Astrocyte of the hippocampus (primary cell): ENCODE data around the gene TCF7L1.
"Not testable (repeated sequence)": the region's sequence is repeated elsewhere in the genome, so short reads cannot be mapped to it uniquely, and the experiment has no call there.

Source experiments
- DNase-seq: peaks from one replicate; pipeline ENCODE4 v3.0.0; 2011; ENCODE audit warnings: low read depth, low spot score

The TCF7L1 gene

GRCh38 chr2:85277416-85278158 lies 144.4 kb downstream of the TCF7L1 start:
- DNase-seq: peak; percentile 37

DNA sequence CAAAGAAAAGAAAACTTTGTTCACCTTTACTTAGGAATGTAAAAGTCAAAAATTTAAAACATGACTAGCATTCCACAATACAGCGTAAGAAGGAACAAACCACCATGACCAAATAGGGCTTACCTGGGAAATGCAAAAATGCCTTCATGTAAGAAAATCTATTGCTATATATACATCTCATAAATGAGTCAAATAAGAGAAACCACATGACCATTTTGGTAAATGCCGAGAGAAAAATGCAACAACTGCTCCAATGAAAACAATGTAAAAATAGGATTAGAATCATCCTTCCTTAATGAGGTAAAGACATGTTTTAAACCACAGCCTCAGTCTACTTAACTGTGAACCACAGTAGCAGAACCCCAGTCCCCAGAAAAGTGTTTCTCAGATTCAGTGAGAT lies 145.2 kb downstream of the TCF7L1 start:
- DNase-seq: peak; percentile 49

- DNase-seq: no peak
Observed at GRCh38 chr2:85281553-85281952, 148.4 kb downstream of the TCF7L1 start.

- no peak for DNase-seq
Observed at GRCh38 chr2:85282914-85283313, 149.7 kb downstream of the TCF7L1 start.

DNA sequence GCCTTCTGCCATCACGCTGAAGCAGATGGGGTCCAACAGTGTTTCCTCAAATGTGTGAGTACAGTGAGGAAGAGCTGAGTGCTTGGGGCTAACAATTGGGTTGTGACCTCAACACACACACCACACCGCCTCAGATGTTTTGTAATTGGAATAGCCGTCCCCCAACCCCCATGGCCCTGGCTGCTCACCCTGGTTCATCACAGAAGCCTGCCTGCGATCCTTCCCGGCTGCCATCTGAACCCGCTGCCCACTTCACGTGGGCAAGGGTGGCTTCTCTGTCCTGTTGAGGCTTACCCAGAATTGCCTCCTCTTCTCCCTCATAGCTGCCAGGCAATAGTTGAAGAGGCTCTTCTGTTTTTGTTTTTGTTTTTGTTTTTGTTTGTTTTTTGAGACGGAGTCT lies 150.4 kb downstream of the TCF7L1 start:
- no peak for DNase-seq

DNA sequence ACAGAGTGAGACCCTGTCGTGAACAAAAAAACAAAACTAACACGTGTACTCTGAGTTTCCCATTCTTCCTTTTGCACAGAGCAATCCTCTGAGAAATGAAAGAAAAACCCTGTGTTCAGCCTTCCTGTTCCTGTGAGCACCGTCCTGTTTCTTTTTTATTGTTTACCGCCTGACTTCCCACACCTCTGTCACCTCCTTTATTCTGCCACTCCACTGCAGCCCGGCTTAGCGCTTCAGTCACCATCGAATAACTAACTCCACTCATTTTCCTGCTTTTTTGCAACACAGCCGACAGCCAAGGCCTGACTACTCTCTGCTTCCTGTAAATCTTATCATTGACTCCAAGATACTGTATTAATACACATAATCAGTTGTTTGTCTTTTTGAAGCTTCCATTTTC lies 153.7 kb downstream of the TCF7L1 start:
- DNase-seq: no peak

GRCh38 chr2:85287721-85288120 lies 154.5 kb downstream of the TCF7L1 start:
- no peak for DNase-seq

DNA sequence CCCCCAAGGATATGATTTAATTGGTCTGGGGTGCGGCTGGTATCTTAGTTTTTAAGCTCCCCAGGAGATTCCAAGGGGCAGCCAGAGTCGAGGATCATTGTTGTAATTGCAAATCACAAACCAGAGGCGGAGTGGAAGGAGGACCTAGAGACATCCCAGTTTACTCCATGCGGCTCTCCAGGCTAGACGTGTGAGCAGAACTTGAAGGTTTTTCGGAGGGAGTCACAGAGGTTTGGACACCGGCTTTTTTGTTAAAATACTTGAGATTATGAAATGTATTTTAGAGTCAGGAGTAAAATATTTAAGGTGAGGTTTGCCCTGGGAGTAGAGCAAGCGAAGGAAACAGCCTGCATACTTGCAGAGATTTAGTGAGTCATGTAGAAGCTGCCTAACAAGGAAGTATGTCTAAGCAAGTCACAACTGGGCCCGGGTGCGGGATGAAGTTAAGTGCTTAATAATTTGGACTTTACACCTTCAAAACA lies 155.1 kb downstream of the TCF7L1 start:
- DNase-seq: peak; percentile 76

GRCh38 chr2:85291425-85292023 lies 158.3 kb downstream of the TCF7L1 start:
- DNase-seq: no peak

DNA sequence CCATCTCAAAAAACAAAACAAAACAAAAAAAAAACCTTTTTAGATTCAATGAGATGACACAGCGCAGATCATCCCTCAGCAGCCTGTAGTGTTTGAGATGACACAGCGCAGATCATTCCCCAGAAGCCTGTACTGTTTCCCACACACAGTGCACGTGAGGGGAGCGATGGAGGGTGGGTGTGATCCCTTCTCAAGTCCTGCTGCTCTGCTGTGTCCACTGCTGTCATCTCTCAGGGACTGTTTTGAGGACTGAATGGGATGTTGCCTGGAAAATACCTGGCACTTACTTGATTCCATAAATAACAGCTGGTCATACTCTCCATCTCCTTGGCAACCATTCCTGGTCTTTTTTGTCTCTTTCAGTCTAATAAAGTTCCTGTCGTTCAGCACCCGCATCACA lies 168.9 kb downstream of the TCF7L1 start:
- DNase-seq: no peak

DNA sequence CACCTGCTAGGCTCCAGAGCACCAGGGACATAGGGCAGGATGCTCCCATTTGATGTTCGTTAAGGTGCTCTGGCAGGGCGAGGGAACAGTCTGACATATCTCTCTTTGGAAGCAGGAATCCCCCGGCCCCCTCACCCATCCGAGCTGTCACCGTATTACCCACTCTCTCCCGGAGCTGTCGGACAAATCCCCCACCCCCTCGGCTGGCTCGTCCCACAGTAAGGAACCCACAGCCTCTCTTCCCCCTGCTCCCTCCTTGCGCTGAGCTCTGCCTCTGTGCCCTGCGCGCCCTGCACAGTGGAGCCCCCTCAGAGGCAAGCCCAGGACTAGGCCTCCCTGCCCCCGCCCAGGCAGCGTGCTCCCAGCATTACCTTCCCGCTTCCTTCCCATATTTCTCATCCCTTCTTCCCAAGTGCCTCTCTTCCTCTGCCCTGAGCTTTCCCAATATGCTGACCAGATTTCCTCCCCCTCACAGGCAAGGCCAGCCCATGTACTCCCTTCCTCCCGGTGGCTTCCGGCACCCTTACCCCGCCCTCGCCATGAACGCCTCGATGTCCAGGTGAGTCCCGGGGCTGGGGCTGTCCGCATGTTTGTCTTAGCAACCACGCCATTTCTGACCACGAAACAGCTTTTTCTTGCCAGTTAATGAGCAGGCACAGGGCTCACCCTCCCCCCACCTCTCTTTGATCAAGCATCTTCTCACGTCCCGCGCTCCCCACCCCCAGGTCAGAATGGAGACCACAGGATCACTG lies 170.8 kb downstream of the TCF7L1 start:
- no peak for DNase-seq

- DNase-seq: no peak
Observed at GRCh38 chr2:85307527-85307897, 174.3 kb downstream of the TCF7L1 start.

DNA sequence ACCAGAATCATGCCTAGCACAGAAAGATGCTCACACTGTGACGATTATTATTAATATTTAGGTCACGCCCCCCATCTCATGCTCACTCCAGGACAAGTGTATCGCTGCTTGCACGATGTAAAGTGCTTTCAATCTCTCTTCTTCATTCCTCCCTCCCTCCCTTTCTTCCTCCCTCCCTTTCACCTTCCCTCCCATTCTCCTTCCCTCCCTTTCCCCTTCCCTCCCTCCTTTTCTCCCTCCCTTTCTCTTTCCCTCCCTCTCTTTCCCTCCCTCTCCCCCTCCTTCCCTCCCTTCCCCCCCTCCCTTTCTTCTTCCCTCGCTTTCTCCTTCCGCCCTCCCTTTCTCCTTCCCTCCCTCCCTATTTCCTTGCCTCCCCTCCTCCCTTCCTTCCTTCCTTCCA lies 175.0 kb downstream of the TCF7L1 start:
- DNase-seq: no peak

DNA sequence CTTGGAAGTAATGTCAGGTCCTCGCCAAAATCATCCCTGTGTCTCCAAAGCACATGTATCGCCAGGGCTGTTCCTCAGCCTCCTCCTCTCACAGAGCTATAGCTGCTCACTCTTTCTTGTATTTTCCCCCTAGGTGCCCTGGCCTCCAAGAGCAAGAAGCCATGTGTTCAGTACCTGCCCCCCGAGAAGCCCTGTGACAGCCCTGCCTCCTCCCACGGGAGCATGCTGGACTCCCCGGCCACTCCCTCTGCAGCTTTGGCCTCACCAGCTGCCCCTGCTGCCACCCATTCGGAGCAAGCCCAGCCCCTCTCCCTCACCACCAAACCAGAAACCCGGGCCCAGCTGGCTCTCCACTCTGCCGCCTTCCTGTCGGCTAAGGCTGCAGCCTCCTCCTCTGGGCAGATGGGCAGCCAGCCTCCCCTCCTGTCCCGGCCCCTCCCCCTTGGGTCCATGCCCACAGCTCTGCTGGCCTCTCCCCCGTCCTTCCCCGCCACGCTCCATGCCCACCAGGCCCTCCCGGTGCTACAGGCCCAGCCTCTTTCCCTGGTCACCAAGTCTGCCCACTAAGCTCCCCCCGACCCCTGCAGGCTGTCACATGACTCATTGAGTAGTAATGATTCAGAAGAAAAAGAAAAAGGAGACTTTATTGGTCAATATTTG lies 175.8 kb downstream of the TCF7L1 start:
- peak; percentile 72 for DNase-seq

DNA sequence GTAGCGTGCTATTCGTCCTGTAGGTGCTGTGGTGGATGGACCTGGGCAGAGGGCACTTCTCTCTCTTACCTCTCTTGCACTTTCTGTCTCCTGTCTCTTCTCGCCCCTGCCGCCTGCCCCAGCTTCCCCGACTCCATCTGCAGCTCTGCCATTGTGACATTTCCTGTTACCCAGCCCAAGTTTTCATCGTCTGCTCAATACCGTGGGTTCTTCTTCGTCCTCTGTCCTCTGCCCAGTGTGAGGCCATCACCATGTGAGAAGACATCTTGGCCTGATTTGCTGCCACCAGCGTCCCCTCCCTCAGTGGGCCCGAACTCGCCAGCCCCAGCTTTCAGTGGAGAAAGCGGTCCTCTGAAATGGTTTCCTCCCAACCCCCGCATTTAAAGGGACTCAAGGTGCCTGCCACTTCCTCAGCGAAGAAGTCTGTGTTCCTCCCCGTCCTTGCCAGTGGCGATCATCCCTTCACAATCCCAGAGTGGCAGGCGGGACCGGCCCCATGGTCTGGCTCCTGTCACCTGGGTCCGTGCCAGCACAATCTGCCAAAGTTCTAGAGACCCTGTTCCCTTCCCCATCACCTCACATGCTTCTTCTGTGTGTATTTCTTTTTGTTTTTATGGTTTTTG lies 176.6 kb downstream of the TCF7L1 start:
- DNase-seq: no peak

DNA sequence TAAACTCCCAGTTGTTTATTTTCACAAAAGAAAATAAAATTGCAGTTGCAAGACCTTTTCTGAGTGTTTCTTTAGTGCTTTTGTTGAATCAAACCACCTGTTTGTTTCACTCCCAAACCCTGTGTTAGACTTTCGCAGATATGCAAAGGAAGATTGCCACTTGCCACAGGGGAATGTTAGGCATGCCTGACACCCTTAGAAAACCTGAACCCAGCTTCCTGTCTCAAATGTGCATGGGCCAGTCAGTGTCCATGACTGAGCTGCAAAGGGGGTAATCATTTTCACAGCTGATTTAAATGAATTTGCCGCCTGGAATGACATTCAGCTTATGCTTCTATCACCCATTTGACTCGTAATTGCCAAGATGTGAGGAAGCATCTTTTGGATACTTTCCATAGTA lies 177.1 kb downstream of the TCF7L1 start:
- DNase-seq: peak; percentile 17

- DNase-seq: peak; percentile 57
Observed at GRCh38 chr2:85312404-85312803, 179.2 kb downstream of the TCF7L1 start.

DNA sequence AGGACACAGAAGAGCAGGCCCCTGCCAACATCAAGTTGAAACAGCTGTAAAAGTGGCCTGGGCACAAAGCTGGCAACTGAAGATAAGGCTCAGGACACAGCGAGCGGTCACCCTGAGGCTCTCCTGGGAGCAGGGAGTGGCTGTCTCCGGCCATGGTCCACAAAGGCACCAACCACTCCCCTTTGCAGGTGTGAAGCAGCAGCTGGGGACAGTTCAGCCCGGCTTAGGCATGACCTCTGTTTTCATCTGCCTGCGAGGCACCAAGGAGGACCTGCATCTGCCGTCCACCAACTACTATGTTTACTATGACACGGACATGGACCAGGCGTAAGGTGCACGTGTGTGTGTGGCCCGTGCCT lies 181.7 kb downstream of the TCF7L1 start:
- no peak for DNase-seq

GRCh38 chr2:85315921-85316320 lies 182.7 kb downstream of the TCF7L1 start:
- not testable (repeated sequence) for DNase-seq

GRCh38 chr2:85318222-85319074 lies 185.3 kb downstream of the TCF7L1 start:
- peak; percentile 19 for DNase-seq

DNA sequence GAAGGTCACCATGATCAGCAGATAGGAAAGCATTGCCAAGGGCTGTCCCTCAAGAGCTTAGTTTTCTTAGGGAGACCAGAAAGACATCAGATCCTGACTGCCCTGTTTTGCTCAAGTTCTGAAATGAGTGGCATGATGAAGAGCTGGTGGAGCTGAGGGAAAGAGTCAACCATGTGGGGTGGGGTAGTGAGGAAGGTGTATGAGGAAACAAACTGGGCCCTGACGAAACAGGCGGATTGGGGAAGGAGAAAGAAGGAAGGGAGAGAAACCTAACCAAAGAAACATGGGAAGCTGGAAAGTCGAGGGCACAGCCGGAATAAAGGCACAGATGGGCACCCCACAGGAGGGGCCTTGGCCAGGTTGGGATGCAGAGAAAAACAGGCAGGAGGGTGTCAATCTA lies 186.6 kb downstream of the TCF7L1 start:
- DNase-seq: no peak
